HepG2 (cell line): ENCODE results near the gene GAS2L2. TPM values are rescaled to one million over a fixed set of nuclear protein-coding genes. Genes with fewer than 3 reads are reported as not detected.

ENCODE experiments used
- BATF2 ChIP-seq: sonication (generic); formaldehyde crosslinking; IDR thresholded peaks from 2 replicates; pipeline ENCODE4 v1.8.0; 2022; ENCODE audit warnings: mild to moderate bottlenecking, missing genetic modification reagents, moderate library complexity
- DBP ChIP-seq: sonication (generic); formaldehyde crosslinking; IDR thresholded peaks from 2 replicates; pipeline ENCODE4 v1.4.0; 2020; ENCODE audit warnings: missing genetic modification reagents; ENCODE audit errors: not compliant biosample characterization
- E2F1 ChIP-seq: sonication (generic); formaldehyde crosslinking; IDR thresholded peaks from 2 replicates; pipeline ENCODE4 v1.5.0; 2020; ENCODE audit warnings: missing genetic modification reagents
- E2F5 ChIP-seq: sonication (generic); formaldehyde crosslinking; conservative IDR thresholded peaks from 2 replicates; pipeline ENCODE4 v1.4.0; 2020; ENCODE audit warnings: missing genetic modification reagents
- HNF4A ChIP-seq: sonication (generic); formaldehyde crosslinking; IDR thresholded peaks from 2 replicates; pipeline ENCODE4 v1.4.0; 2020; ENCODE audit warnings: missing genetic modification reagents
- NFRKB ChIP-seq: fragments of 450-650 bp; IDR thresholded peaks from 2 replicates; pipeline ENCODE4 v1.6.1; 2017
- REXO4 ChIP-seq: sonication (generic); formaldehyde crosslinking; IDR thresholded peaks from 2 replicates; pipeline ENCODE4 v1.8.0; 2022; ENCODE audit warnings: missing genetic modification reagents, mild to moderate bottlenecking, borderline replicate concordance
- SIX4 ChIP-seq: sonication (generic); formaldehyde crosslinking; IDR thresholded peaks from 2 replicates; pipeline ENCODE4 v1.4.0; 2020; ENCODE audit warnings: missing genetic modification reagents
- SKI ChIP-seq: fragments of 450-650 bp; IDR thresholded peaks from one replicate; pipeline ENCODE4 v1.6.1; 2018; ENCODE audit warnings: mild to moderate bottlenecking; ENCODE audit not compliant: partially characterized antibody
- YEATS2 ChIP-seq: sonication (generic); formaldehyde crosslinking; IDR thresholded peaks from 2 replicates; pipeline ENCODE4 v1.4.0; 2020; ENCODE audit warnings: missing genetic modification reagents, borderline replicate concordance
- ZNF136 ChIP-seq: sonication (generic); formaldehyde crosslinking; IDR thresholded peaks from 2 replicates; pipeline ENCODE4 v1.8.1; 2022; ENCODE audit warnings: low read depth, mild to moderate bottlenecking, moderate library complexity, missing genetic modification reagents
- ZNF17 ChIP-seq: sonication (generic); formaldehyde crosslinking; IDR thresholded peaks from 2 replicates; pipeline ENCODE4 v1.5.0; 2020; ENCODE audit warnings: mild to moderate bottlenecking, missing genetic modification reagents
- ZNF20 ChIP-seq: sonication (generic); formaldehyde crosslinking; IDR thresholded peaks from 2 replicates; pipeline ENCODE4 v1.4.0; 2020; ENCODE audit warnings: mild to moderate bottlenecking, moderate library complexity, missing genetic modification reagents
- ZNF44 ChIP-seq: sonication (generic); formaldehyde crosslinking; IDR thresholded peaks from 2 replicates; pipeline ENCODE4 v1.5.1; 2020; ENCODE audit warnings: mild to moderate bottlenecking, missing genetic modification reagents
- ZNF598 ChIP-seq: sonication (generic); formaldehyde crosslinking; IDR thresholded peaks from 2 replicates; pipeline ENCODE4 v1.5.1; 2020; ENCODE audit warnings: mild to moderate bottlenecking, missing genetic modification reagents, borderline replicate concordance
- ZNF607 ChIP-seq: sonication (generic); formaldehyde crosslinking; IDR thresholded peaks from 2 replicates; pipeline ENCODE4 v1.5.1; 2020; ENCODE audit warnings: missing genetic modification reagents, mild to moderate bottlenecking, borderline replicate concordance
- ZNF629 ChIP-seq: sonication (generic); formaldehyde crosslinking; conservative IDR thresholded peaks from 2 replicates; pipeline ENCODE4 v1.5.0; 2020; ENCODE audit warnings: missing genetic modification reagents
- ZNF672 ChIP-seq: sonication (generic); formaldehyde crosslinking; IDR thresholded peaks from 2 replicates; pipeline ENCODE4 v1.8.1; 2022; ENCODE audit warnings: missing genetic modification reagents
- ZNF75D ChIP-seq: sonication (generic); formaldehyde crosslinking; IDR thresholded peaks from 2 replicates; pipeline ENCODE4 v1.8.1; 2023; ENCODE audit warnings: missing genetic modification reagents, mild to moderate bottlenecking, borderline replicate concordance
- ZSCAN29 ChIP-seq: sonication (generic); formaldehyde crosslinking; conservative IDR thresholded peaks from 2 replicates; pipeline ENCODE4 v1.4.0; 2020; ENCODE audit warnings: mild to moderate bottlenecking, missing genetic modification reagents
- ZZZ3 ChIP-seq: sonication (generic); formaldehyde crosslinking; IDR thresholded peaks from 2 replicates; pipeline ENCODE4 v1.4.0; 2020; ENCODE audit warnings: missing genetic modification reagents, mild to moderate bottlenecking, borderline replicate concordance
- polyA plus RNA-seq, 8 experiments: library from polyadenylated mRNA; depleted of rRNA in 3 of 8; stranded (reverse) in 7 of 8; unstranded in 1 of 8; fragments of >200 nt; fragmentation: Illumina TruSeq in 4 of 8; extraction: Trizol in 4 of 8; gene quantifications; 2 replicates each; pipeline versions ENCODE4 v1.2.1 to v1.2.3, GENCODE V29; 2011 to 2016; ENCODE audit warnings: low read depth in 4 of 8, missing spikeins in 1 of 8, mixed read lengths in 1 of 8; ENCODE audit not compliant: insufficient read depth in 1 of 8
- total RNA-seq, 5 experiments: library from RNA; depleted of rRNA; stranded (reverse); fragments of >200 nt; fragmentation: Illumina TruSeq; extraction: Trizol; gene quantifications; 2 replicates each; pipeline ENCODE4 v1.2.3, GENCODE V29; 2016; ENCODE audit warnings: low read depth in 1 of 5
- TF ChIP-seq, protein P1 (sequence below): IDR thresholded peaks from 2 replicates; pipeline ENCODE4 v1.6.1; 2016; ENCODE audit warnings: control low read depth
- TF ChIP-seq, protein P2 (sequence below): fragments of 450-650 bp; IDR thresholded peaks from 2 replicates; pipeline ENCODE4 v1.6.1; 2017

GAS2L2 gene
- total and polyA plus RNA-seq, 2 of the 13 experiments (the other 11 are each of a cell fraction or from before 2014, with no cell fraction given): not detected

DNA sequence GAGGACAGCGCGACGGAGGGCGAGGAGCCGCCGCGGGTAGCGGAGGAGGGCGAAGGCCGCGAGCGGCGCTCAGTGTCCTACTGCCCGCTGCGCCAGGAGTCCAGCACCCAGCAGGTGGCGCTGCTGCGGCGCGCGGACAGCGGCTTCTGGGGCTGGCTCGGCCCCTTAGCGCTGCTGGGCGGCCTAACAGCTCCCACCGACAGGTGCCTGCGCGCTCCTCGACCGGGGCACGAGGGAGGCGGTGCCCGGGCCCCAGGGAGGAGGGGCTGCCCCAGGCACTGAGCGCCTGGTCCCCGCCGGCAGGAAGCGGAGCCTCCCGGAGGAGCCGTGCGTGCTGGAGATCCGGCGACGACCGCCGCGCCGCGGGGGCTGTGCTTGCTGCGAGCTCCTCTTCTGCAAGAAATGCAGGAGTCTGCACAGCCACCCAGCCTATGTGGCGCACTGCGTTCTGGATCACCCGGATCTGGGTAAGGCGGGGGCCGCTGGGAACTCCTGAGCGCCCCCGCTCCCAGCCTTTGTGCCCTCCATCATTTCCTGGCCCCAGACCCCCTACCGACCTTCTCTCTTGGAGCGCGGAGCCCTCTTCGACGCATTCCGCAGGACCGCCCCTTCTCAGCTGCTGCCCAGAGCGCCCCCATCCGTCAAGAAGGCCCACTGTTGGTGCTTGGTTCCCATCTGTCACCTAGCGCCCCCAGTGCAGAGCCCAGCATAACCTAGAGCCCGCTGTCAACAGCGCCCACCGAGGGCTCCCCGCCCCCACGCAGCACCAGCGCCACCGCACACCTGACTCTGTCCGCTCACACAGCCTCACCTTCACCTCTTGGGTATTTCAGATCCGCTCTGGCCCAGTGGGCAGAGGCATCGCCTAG is 11.3 kb upstream of the GAS2L2 start (continued):
- no peak for TF ChIP-seq BATF2
- TF ChIP-seq ZNF629 (CRISPR knock-in tag): 0 out of 2 replicates have a peak, but pooled peaks have one; percentile 19
- no peak for TF ChIP-seq ZNF20 (CRISPR knock-in tag)
- TF ChIP-seq YEATS2: no peak
- no peak for TF ChIP-seq SKI
- TF ChIP-seq ZNF44 (CRISPR knock-in tag): no peak
- no peak for TF ChIP-seq HNF4A (CRISPR knock-in tag)
- TF ChIP-seq ZSCAN29 (CRISPR knock-in tag): no peak
- 0 out of 2 replicates have a peak, but pooled peaks have one; percentile 53 for TF ChIP-seq E2F1 (CRISPR knock-in tag)
- TF ChIP-seq ZNF75D: no peak
- TF ChIP-seq NFRKB: no peak
- TF ChIP-seq, protein P1, sequence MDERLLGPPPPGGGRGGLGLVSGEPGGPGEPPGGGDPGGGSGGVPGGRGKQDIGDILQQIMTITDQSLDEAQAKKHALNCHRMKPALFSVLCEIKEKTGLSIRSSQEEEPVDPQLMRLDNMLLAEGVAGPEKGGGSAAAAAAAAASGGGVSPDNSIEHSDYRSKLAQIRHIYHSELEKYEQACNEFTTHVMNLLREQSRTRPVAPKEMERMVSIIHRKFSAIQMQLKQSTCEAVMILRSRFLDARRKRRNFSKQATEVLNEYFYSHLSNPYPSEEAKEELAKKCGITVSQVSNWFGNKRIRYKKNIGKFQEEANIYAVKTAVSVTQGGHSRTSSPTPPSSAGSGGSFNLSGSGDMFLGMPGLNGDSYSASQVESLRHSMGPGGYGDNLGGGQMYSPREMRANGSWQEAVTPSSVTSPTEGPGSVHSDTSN (CRISPR knock-in tag): no peak
- 0 out of 2 replicates have a peak, but pooled peaks have one; percentile 46 for TF ChIP-seq E2F5 (CRISPR knock-in tag)
- TF ChIP-seq ZNF17 (CRISPR knock-in tag): no peak
- TF ChIP-seq ZNF607 (CRISPR knock-in tag): peak; percentile 86
- peak; percentile 84 for TF ChIP-seq DBP
- no peak for TF ChIP-seq ZNF598 (CRISPR knock-in tag)
- no peak for TF ChIP-seq REXO4 (CRISPR knock-in tag)
- TF ChIP-seq ZZZ3 (CRISPR knock-in tag): no peak
- TF ChIP-seq ZNF672 (CRISPR knock-in tag): no peak
- TF ChIP-seq, protein P2, sequence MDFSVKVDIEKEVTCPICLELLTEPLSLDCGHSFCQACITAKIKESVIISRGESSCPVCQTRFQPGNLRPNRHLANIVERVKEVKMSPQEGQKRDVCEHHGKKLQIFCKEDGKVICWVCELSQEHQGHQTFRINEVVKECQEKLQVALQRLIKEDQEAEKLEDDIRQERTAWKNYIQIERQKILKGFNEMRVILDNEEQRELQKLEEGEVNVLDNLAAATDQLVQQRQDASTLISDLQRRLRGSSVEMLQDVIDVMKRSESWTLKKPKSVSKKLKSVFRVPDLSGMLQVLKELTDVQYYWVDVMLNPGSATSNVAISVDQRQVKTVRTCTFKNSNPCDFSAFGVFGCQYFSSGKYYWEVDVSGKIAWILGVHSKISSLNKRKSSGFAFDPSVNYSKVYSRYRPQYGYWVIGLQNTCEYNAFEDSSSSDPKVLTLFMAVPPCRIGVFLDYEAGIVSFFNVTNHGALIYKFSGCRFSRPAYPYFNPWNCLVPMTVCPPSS: no peak
- TF ChIP-seq SIX4 (CRISPR knock-in tag): no peak
- TF ChIP-seq ZNF136 (CRISPR knock-in tag): no peak
